C4-2B (cell line): ENCODE measurements around the gene INPP5F.
"Not testable (repeated sequence)": the region's sequence is repeated elsewhere in the genome, so short reads cannot be mapped to it uniquely, and the experiment has no call there.

Source experiments
- ZFX ChIP-seq: fragments of 450-650 bp; IDR thresholded peaks from 2 replicates; pipeline ENCODE4 v1.6.1; 2017
- TF ChIP-seq, protein P1 (sequence below): fragments of 450-650 bp; conservative IDR thresholded peaks from 2 replicates; pipeline ENCODE4 v1.5.1; 2017; ENCODE audit warnings: mild to moderate bottlenecking

DNA sequence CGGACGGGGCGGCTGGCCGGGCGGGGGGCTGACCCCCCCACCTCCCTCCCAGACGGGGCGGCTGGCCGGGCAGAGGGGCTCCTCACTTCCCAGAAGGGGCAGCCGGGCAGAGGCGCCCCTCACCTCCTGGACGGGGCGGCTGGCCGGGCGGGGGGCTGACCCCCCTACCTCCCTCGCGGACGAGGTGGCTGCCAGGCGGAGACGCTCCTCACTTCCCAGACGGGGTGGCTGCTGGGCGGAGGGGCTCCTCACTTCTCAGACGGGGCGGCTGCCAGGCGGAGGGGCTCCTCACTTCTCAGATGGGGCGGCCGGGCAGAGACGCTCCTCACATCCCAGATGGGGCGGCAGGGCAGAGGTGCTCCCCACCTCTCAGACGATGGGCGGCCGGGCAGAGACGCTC, 69.3 kb downstream of the INPP5F start:
- TF ChIP-seq, protein P1, sequence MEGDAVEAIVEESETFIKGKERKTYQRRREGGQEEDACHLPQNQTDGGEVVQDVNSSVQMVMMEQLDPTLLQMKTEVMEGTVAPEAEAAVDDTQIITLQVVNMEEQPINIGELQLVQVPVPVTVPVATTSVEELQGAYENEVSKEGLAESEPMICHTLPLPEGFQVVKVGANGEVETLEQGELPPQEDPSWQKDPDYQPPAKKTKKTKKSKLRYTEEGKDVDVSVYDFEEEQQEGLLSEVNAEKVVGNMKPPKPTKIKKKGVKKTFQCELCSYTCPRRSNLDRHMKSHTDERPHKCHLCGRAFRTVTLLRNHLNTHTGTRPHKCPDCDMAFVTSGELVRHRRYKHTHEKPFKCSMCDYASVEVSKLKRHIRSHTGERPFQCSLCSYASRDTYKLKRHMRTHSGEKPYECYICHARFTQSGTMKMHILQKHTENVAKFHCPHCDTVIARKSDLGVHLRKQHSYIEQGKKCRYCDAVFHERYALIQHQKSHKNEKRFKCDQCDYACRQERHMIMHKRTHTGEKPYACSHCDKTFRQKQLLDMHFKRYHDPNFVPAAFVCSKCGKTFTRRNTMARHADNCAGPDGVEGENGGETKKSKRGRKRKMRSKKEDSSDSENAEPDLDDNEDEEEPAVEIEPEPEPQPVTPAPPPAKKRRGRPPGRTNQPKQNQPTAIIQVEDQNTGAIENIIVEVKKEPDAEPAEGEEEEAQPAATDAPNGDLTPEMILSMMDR: not testable (repeated sequence)
- not testable (repeated sequence) for TF ChIP-seq ZFX
